ENCODE results near the gene ATG4A.

Gene ATG4A

GRCh38 chrX:108122748-108123147, 31.2 kb downstream of the ATG4A start:
- no peak for DNase-seq (ENCODE audit: low read depth in 2 of 2)

DNA sequence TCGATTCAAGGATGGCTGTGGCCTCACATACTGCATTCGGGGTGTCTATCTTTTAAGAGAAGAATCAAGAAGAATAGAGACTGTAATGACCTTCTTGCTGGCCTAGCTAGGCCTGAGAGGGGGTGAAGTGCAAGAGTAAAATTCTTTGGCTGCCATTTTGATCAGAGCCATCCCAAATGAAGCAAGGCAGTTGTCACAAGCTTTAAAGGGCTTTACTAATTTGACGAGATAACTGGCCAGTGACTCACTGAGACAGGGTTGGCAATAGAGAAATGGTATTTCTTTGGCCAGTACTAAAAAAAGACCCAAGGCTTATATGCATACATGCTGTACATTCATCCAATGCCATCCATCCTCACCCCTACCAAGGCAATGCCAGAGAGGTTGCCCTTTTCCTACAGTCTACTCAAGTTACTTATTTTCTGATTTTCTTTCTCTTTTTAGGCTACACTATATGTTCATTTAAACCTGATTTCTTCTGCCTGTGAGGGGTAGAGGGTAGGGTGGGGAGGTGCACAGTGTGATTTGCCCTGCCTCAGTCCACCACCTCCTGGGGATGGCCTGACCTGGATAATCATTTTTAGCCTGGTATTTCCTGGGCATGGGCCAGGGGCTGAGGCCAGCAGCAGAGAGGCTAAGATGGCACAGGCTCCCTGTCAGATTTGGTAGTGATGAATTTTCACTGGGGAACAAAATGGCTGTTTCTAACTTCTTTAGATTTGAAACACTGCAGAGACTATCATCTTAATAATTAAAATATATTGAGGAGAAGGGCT, 32.2 kb downstream of the ATG4A start:
- DNase-seq (ENCODE audit: low read depth in 2 of 2) = no peak

GRCh38 chrX:108126661-108127060, 35.1 kb downstream of the ATG4A start:
- no peak for DNase-seq (ENCODE audit: low read depth in 2 of 2)

DNA sequence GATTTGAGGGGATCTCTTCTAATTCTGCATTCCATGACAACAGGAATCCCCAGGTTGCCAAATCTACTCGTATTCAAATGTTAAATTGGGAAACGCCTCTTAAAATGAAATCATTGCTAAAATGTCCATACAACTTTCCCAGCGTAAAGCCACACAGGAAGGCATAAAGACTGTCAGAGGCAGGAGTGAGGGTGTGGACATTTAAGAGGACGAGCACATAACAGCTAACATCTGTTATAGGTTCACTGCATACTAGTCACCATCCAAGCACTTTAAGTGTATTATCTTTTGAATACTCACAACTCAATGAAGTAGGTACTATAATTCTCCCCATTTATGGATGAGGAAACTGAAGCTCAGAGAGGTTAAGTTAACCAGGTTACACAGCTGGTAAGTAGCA, 35.6 kb downstream of the ATG4A start:
- DNase-seq (ENCODE audit: low read depth in 2 of 2) = no peak

DNA sequence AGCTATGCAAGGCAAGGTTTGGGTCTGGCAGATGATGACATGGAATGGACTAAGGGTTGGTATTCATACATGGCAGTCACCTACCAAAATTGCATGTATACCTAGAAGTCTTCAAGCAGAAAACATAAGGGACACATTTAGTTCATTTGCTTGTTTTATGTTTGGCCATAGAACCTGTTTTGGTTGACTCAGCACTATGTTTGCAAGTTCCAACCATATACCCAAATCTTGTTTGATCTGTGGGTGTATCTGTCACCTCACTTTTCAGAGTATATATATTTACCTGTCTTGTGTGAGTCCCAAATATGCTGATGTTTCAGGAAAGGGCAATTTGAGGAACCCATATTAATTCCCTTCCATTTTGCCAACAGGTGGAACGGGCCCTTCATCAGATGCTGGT, 39.3 kb downstream of the ATG4A start:
- DNase-seq (ENCODE audit: low read depth in 2 of 2) = no peak

- no peak for DNase-seq (ENCODE audit: low read depth in 2 of 2)
Observed at GRCh38 chrX:108131471-108131870, 39.9 kb downstream of the ATG4A start.

DNA sequence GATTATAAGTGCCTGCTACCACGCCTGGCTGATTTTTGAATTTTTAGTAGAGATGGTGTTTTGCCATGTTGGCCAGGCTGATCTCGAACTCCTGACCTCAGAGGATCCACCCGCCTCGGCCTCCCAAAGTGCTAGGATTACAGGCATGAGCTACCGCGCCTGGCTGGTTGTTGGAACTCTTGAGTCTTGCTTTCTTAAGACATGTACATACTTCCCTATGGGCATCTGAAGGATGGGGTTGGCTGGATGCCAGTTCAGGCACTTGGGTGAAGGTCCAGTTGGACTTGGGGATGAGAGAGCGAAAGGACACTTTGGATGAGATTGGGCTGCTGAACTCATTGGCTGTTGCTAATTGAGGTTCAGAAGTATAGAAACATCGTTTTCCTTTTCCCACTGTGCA, 40.5 kb downstream of the ATG4A start:
- DNase-seq (ENCODE audit: low read depth in 2 of 2) = no peak

- no peak for DNase-seq (ENCODE audit: low read depth in 2 of 2)
Observed at GRCh38 chrX:108132876-108133275, 41.3 kb downstream of the ATG4A start.

DNA sequence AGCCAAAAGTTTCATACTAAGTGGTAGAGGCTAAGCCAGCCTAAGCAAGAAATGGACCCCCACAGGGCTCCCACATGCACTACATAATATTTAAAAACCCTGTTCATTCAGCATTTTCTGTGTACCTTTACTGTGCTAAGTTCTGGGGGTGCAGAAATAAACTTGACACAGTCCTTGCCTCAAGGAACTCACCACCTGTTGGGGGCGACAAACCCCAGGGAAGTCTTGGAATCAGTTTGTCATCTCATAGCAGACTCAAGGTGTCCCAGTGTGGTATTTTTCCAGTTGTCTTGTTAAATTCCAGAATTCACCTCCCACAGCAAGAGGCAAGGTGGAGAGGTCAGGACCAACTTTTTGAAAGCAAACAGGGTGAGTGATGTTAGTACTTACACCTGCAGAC, 43.1 kb downstream of the ATG4A start:
- no peak for DNase-seq (ENCODE audit: low read depth in 2 of 2)

GRCh38 chrX:108138814-108139702, 47.5 kb downstream of the ATG4A start:
- no peak for DNase-seq (ENCODE audit: low read depth in 2 of 2)

- no peak for DNase-seq (ENCODE audit: low read depth in 2 of 2)
Observed at GRCh38 chrX:108148524-108148923, 56.9 kb downstream of the ATG4A start.

DNA sequence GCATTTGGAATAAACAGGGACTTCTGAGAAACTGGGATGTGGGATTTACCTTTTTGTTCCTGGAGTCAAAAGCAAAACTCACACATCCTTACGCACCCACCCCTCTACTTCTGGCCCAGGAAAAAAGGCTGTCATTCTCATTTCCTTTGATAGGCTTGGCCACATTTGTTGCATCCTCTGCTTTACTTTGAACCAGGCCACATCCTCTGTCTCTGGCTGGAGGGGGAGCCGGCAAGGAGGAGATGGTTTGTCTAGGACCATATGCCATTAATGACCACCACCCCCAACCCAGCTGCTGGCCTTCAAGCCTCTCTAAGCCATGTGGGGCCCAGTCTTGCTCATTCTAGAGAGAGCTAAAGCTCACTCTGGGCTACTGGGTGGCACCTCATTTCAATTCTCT, 64.5 kb downstream of the ATG4A start:
- no peak for DNase-seq (ENCODE audit: low read depth in 2 of 2)

GRCh38 chrX:108156934-108157466, 65.4 kb downstream of the ATG4A start:
- DNase-seq (ENCODE audit: low read depth in 2 of 2) = no peak

DNA sequence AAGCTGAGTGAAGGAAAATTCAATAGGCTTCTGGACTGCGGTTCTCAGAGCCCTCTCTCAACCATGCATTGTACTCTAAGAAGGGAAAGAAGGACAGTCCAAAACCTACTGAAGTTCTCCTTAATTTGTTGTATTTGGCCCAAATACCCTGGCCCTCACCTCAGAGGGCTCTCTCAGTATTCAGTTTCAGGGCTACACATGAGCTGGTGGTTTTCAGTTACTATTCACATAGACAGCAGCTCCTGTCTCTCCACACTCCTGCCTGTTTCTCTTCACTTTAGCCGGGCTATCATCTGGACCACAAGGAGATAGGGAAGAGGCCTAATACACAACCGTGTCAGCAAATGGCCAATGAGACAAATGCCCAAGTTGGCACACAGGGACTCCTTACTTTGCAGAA, 66.0 kb downstream of the ATG4A start:
- DNase-seq (ENCODE audit: low read depth in 2 of 2) = no peak

DNA sequence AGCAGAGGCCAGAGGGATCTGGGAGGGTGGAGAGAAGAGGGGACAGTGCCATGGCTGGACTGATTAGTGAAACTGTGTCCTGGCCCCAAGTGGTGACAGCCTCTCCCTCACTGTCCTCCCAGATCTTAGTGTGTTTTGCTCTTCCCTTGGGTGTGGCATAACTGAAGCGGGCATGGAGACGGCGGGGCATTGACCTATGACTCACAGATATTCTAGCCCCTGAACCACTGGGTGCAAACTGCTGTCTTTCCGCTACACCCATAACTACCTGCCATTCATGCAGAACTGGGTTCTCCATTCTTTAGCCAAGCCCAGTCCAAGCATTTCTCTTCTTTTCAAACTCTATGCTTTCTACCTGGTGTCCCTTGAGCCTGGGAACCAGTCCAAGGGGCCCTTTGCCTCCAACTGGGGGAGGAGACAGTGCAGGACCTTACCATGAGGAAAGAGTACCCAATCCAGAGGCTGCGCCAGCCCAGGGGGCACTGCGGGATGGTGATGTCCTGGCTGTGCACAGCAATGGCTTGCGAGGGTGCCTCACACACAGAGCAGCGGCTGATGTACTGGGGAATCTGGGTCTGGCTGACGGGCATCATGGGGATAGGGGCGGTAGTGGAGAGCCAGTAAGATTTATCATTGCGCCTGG, 67.6 kb downstream of the ATG4A start:
- DNase-seq (ENCODE audit: low read depth in 2 of 2) = no peak

GRCh38 chrX:108160309-108160708, 68.7 kb downstream of the ATG4A start:
- no peak for DNase-seq (ENCODE audit: low read depth in 2 of 2)

DNA sequence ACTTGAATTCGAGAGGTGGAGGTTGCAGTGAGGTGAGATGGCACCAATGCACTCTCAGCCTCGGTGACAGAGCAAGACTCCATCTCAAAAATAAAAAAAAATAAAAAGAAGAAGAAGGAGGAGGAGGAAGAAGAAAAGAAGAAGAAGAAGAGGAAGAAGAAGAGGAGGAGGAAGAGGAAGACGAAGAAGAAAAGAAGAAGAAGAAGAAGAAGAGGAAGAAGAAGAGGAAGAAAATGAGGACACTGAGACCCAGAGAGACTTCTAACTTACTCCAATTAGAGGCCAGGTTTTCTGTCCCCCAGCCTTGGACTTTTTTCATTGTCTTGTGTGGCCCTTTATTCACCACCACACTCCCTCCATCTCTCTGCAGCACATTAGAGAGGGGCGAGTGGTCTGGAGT, 70.7 kb downstream of the ATG4A start:
- no peak for DNase-seq (ENCODE audit: low read depth in 2 of 2)

- no peak for DNase-seq (ENCODE audit: low read depth in 2 of 2)
Observed at GRCh38 chrX:108163333-108164082, 71.9 kb downstream of the ATG4A start.

GRCh38 chrX:108165383-108166111, 74.0 kb downstream of the ATG4A start:
- DNase-seq (ENCODE audit: low read depth in 2 of 2) = no peak

DNA sequence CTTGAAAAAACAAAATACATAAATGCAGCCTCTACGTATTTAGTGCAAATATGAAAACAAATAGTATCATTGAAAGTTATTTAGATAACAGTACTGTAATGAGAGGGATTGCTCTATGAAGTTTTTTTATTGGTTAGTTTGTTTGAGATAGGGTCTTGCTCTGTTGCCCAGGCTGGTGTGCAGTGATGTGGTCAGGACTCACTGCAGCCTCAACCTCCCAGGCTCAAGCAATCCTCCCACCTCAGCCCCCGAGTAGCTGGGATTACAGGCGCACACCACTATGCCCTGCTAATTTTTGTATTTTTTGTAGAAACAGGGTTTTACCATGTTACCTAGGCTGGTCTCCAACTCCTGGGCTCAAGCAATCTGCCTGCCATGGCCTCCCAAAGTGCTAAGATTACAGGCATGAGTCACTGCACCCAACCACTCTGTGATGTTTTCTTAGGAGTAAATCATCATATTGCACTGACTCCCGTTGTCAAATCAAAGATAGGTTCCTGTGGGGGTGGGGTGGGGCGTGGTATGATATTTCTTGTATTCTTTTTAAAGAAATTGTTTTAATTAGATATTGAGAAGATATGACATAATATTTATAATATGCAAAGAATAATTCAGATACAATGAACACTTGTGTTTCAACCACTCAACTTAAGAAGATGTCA, 75.8 kb downstream of the ATG4A start:
- no peak for DNase-seq (ENCODE audit: low read depth in 2 of 2)

Data from stimulated activated CD8-positive, alpha-beta memory T cell treated with anti-CD3 and anti-CD28 coated beads, Interleukin-7, amount 100 ng/mL, for 4 hours (primary cell).